ENCODE measurements around the gene ZSCAN20.

- TF ChIP-seq, protein P1, sequence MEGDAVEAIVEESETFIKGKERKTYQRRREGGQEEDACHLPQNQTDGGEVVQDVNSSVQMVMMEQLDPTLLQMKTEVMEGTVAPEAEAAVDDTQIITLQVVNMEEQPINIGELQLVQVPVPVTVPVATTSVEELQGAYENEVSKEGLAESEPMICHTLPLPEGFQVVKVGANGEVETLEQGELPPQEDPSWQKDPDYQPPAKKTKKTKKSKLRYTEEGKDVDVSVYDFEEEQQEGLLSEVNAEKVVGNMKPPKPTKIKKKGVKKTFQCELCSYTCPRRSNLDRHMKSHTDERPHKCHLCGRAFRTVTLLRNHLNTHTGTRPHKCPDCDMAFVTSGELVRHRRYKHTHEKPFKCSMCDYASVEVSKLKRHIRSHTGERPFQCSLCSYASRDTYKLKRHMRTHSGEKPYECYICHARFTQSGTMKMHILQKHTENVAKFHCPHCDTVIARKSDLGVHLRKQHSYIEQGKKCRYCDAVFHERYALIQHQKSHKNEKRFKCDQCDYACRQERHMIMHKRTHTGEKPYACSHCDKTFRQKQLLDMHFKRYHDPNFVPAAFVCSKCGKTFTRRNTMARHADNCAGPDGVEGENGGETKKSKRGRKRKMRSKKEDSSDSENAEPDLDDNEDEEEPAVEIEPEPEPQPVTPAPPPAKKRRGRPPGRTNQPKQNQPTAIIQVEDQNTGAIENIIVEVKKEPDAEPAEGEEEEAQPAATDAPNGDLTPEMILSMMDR (conservative IDR thresholded peaks at IDR 0.05; ENCODE audit: low read length): peak; percentile 92
- no peak for TF ChIP-seq EZH2phosphoT487 (IDR thresholded peaks at IDR 0.05; ENCODE audit: borderline replicate concordance, low read depth, low read length)
Observed at GRCh38 chr1:33470495-33471012, 1.9 kb upstream of the ZSCAN20 start.

Data from OCI-LY7 (cell line).